SK-MEL-5 (cell line): ENCODE data around the gene SLC22A12. TPM values are rescaled to one million over a fixed set of nuclear protein-coding genes. Genes with fewer than 3 reads are reported as not detected.

Source experiments
- DNase-seq: peaks from one replicate; pipeline ENCODE4 v3.0.0-alpha.2; 2016; ENCODE audit warnings: low read depth, low spot score
- in situ Hi-C: cut with HindIII; loops from 2 replicates; pipeline ENCODE4 v1.10.0; 2016; ENCODE audit warnings: low sequenced_read_pairs, high pct_unique_total_duplicates, low pct_unique_long_range_greater_than_20kb
- total RNA-seq: library from RNA; depleted of rRNA; stranded (reverse); fragments of >200 nt; shearing (Covaris generic); gene quantifications from 2 replicates; pipeline ENCODE4 v1.2.3, GENCODE V29; 2014

The SLC22A12 gene
- total RNA-seq, 1 experiment from 2014 or later, result not detected

DNA sequence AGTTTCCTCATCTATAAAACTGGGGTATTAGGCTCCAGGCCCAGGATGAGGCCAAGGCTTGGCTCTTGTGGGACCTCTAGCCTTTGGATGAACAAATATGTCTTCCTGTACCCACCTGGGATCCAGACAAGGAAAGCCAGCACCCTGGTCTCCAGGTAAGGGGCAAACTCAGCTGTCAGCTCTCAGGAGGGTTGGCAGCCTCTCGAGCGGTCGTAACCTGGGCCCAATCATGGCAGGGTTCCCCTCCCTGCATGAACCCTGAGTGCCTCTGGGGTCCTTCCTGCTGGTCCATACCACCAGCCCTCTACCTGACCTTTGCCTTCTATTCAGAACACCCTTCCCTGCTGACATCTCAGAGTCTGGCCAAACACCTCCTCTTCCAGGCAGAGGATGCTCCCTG lies 19.6 kb downstream of the SLC22A12 start:
- in situ Hi-C loops, result no loop called here
- DNase-seq, result no peak

DNA sequence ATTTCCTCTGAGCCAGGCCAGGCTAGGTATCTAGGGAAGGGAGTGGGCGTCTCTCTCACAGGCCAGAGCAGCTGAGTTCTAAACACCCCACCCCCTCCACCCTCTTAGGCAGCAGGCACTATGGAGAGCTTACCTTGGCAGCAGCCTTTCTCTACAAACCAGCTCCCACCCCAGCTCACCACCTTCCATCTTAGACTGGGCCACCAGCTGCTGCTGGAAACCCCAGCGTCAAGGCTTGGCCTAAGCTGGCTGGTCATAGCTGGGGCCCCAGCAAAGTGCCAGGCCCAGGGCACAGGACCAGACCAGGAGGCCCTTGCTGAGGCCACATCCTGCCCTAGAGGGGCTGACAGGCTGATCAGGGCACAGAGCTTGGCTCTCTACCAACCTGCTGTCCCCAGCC lies 20.2 kb downstream of the SLC22A12 start:
- DNase-seq, result no peak
- in situ Hi-C loops, result no loop called here

- in situ Hi-C loops, result no loop called here
- DNase-seq, result no peak
Observed at GRCh38 chr11:64611869-64612646, 21.0 kb downstream of the SLC22A12 start.

DNA sequence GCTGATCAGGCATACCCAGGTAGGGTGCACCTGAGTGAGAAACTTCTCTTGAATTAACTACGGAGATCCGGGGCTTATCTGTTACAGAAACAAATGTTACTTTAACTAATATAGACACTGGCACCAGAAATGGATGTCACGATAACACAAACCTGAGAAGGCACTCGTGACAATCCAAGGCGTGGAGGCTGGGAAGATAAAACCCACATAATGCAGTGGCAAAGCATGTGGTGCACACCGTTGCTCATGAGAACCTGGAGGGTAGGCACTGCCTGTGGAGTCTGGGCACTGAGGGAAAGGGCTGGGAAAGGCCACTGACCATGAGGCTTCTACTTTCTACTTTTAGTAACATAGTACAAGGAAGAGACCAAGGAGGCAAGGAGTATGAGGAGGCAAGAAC lies 22.6 kb downstream of the SLC22A12 start:
- in situ Hi-C loops, result no loop called here
- no peak for DNase-seq

DNA sequence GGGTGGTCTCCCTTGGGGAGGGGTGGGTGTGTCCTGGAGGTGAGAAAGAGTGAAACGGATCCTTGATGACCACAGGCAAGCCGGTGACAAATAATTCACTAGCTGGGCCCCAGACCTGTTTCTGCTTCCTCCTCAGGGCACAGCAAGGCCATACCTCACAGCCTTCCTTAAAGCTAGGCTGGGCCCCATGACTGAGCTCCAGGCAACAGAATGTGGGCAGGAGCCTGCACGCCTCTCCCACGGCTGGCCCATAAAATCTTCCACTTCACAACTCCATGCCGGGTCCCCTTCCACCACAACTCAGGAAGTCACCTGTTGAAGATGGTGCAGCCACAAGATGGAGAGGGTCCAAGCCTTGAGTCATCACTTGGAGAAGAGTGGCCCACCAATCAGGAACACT lies 23.9 kb downstream of the SLC22A12 start:
- in situ Hi-C loops, result no loop called here
- DNase-seq, result no peak

GRCh38 chr11:64616817-64617216 lies 25.8 kb downstream of the SLC22A12 start:
- DNase-seq, result no peak
- in situ Hi-C loops, result no loop called here

GRCh38 chr11:64619196-64619595 lies 28.2 kb downstream of the SLC22A12 start:
- in situ Hi-C loops, result no loop called here
- no peak for DNase-seq

DNA sequence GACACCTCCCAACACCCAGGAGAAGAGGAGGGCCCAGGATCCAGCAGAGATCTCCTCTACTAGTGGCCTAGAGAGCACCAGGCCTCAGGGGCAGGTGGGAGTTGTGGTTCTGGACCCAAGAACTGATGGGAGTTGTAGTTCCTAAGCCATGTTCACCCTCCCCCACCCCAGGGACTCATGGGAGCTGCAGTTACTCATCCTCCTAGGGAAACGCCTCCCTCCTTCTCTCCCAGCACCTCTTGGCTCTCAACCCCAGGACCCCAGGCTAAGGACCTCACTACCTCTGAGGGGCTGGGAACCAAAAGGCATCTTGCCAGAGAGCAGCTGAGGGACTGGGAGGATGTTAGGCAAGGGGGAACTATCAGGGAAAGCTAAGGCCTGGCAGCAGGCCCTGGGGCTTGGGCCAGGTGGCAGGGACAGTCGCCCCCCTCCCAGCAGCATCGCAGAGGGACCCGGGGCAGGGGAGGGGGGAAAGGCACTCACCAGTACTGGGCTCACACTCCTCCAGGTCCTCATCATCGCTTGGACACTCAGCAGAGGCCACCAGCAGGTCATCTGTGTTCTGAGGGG lies 28.9 kb downstream of the SLC22A12 start:
- peak; percentile 48 for DNase-seq
- in situ Hi-C loops, result no loop called here

GRCh38 chr11:64620381-64620971 lies 29.5 kb downstream of the SLC22A12 start:
- in situ Hi-C loops, result no loop called here
- DNase-seq, result no peak

DNA sequence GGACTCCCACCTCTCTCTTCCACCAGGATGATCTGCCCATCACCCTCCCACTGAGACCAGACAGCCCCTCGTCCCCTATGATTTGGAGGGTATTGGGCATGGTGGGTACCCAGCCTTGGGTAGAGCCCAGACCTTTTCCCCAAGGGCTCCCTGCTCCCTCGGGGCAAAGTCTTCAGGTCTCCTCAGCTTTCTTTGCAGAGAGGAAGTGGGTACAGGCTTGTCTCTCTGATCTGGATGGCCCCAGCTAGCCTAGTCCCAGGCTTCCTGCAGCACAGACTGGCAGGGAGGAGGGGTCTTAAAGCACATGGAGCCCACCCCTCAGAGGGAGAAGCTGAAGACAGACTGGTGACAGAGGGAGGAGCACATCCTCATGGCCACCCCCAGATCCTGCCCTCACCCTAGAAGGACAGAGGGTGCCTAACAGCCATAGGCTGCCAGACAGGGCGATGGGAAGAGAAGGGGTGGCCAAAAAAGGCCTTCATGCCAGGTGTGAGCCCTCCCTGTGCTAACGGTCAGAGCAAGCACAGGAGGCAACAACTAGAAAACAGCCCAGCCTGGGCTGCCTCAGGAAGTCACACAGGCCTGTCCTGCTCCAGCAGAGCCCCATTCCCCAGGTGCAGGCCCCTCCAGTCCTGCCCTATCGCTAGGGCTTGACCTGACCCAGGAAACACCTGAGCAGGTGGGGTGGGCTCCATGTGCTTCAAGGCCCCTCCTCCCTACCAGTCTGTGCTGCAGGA lies 30.4 kb downstream of the SLC22A12 start:
- DNase-seq, result no peak
- in situ Hi-C loops, result no loop called here

DNA sequence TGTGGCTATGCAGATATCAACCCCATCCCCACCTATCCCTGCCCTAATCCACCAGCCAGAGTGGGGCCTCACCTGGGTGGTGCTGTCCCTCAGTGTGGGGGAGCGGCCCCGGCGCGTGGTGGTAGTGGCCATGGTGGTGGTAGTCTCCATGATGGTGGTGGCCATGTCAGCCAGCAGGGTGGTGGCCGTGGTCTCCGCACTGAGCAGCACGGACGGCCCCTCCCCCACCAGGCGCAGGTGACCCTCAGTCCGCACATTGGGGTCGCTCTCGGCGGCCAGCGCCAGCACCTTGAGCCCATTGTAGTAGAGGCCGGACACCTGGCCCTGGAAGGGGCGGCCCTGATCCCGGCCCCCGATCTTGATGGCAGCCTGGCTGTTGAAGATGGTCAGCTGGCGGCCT lies 31.7 kb downstream of the SLC22A12 start:
- no peak for DNase-seq
- in situ Hi-C loops, result no loop called here

DNA sequence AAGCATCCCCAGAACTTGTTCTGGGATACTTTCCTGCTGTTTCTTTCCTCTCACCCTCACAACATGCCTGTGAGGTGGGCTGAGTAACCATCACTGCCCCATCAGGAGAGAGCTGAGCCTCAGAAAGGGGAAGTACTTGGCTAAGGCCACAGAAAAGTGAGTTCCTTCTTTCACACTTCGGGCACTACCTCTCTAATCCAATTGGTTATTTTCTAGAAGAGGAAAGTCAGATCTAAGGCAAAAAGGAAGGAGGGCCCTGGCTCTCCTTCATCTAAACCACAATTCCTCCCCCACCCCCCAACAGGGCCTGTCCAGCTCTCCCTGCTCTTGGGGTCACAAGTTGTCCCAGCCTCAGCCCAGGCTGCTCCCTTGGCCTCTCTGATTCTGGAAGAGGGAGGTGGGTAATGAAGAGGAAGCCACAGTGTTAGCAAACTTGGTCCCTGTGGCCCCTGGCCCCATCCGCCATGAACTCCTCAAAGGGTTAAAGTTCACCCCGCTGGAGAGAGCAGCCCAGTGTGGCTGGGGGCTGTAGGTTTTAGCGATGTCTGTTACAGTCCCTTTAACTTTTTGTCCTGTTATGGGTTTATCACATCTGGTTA lies 34.0 kb downstream of the SLC22A12 start:
- in situ Hi-C loops, result no loop called here
- DNase-seq, result no peak

GRCh38 chr11:64626637-64627036 lies 35.6 kb downstream of the SLC22A12 start:
- no peak for DNase-seq

GRCh38 chr11:64627371-64627770 lies 36.4 kb downstream of the SLC22A12 start:
- no peak for DNase-seq
- in situ Hi-C loops, result no loop called here

More at GRCh38 chr11:64626637-64627036, 35.6 kb downstream of the SLC22A12 start:
- in situ Hi-C loops, result no loop called here

GRCh38 chr11:64628596-64628995 lies 37.6 kb downstream of the SLC22A12 start:
- DNase-seq, result no peak
- in situ Hi-C loops, result no loop called here

DNA sequence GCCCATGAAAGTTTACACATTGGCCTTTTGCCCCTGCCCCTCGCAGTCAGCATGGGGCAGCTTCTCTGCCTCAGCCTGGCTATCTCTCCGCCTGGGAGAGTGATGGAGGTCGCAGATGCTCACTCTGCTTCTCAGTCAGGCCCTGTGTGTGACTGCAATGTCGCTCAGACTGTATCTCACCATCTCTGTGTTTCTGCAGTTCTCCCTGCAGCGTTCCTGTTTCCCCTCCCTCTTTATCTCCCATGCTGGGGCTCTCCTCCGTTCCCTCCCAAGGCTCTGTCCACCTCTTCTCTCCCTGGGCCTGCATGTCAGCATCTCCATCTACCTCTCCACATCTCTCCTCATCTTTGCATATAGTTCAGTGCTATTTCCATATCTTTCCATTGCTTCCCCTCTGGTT lies 38.1 kb downstream of the SLC22A12 start:
- in situ Hi-C loops, result no loop called here
- no peak for DNase-seq

DNA sequence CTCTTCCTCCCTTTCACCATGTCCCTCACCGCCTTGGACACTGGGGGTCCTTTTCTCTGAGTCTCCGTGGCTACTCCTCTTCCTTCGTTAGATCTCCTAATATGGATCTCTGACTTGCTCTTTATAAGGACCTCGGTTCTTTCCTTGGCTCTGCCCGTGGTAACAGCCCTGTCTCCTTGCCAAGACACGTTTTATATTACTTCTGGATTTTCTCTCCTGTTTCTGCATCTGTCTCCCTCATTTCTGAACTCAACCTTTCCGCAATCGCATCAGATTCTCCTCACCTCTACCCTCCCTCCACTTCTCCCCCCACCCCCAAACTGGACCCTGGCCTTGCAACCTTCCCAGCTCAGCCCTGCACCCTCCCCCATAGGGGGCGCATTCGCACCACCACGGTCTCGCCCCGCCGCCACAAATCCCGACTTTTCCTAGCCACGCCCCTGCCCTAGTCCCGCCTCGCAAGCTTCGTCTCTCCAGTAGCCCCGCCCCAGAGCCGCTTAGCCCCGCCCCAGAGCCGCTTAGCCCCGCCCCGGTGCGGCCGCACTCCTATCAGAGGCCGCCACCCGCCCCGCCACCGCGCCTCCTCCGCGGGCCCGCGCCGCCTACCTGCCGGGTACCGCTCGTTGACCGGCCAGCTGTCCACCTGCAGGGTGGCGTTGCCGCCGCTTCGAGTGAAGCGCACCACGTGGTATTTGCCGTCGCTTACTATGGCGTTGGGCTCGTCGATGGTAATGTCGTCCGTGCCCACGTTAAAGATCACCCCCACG lies 39.0 kb downstream of the SLC22A12 start:
- DNase-seq, result peak; percentile 37
- in situ Hi-C loops, result no loop called here
